HepG2 (cell line): ENCODE measurements around the gene SLC34A3. TPM values are rescaled to one million over a fixed set of nuclear protein-coding genes. Genes with fewer than 3 reads are reported as not detected.
A peak's percentile ranks its signal among the peaks of the same experiment; 100 is the strongest.

ENCODE experiments used
- ASH2L ChIP-seq: fragments of 300-600, 200-600 bp; sonication (generic); IDR thresholded peaks from 2 replicates; pipeline ENCODE4 v1.7.0; 2017; ENCODE audit warnings: low read depth, mild to moderate bottlenecking, moderate library complexity, mixed read lengths, low read length; ENCODE audit not compliant: insufficient read length
- CTCF ChIP-seq: sonication (generic); formaldehyde crosslinking; IDR thresholded peaks from 2 replicates; pipeline ENCODE4 v1.5.0; 2020; ENCODE audit warnings: mild to moderate bottlenecking, missing genetic modification reagents, moderate library complexity
- FOXC1 ChIP-seq: sonication (generic); formaldehyde crosslinking; IDR thresholded peaks from 2 replicates; pipeline ENCODE4 v1.8.0; 2022; ENCODE audit warnings: mild to moderate bottlenecking, missing genetic modification reagents, borderline replicate concordance
- HNRNPL ChIP-seq: fragments of 200-400 bp; formaldehyde crosslinking; IDR thresholded peaks from 2 replicates; pipeline ENCODE4 v1.6.1; 2017; ENCODE audit warnings: mild to moderate bottlenecking, low read depth, low read length
- MYPOP ChIP-seq: sonication (generic); formaldehyde crosslinking; IDR thresholded peaks from 2 replicates; pipeline ENCODE4 v1.8.1; 2023; ENCODE audit warnings: mild to moderate bottlenecking, moderate library complexity, missing genetic modification reagents
- ONECUT2 ChIP-seq: sonication (generic); formaldehyde crosslinking; IDR thresholded peaks from 2 replicates; pipeline ENCODE4 v1.4.0; 2020; ENCODE audit warnings: missing genetic modification reagents
- RAD21 ChIP-seq: fragments of 450-650 bp; formaldehyde crosslinking; IDR thresholded peaks from 2 replicates; pipeline ENCODE4 v1.5.0; 2020; ENCODE audit warnings: mild to moderate bottlenecking
- THYN1 ChIP-seq: sonication (generic); formaldehyde crosslinking; IDR thresholded peaks from 2 replicates; pipeline ENCODE4 v1.8.1; 2023; ENCODE audit warnings: low read depth, mild to moderate bottlenecking, moderate library complexity, missing genetic modification reagents, borderline replicate concordance
- ZFP90 ChIP-seq: sonication (generic); formaldehyde crosslinking; IDR thresholded peaks from 2 replicates; pipeline ENCODE4 v1.8.0; 2022; ENCODE audit warnings: missing genetic modification reagents, mild to moderate bottlenecking, inconsistent platforms, borderline replicate concordance
- ZFX ChIP-seq: sonication (generic); formaldehyde crosslinking; IDR thresholded peaks from 2 replicates; pipeline ENCODE4 v1.4.0; 2020; ENCODE audit warnings: mild to moderate bottlenecking, low read depth, missing genetic modification reagents, moderate library complexity
- ZHX1 ChIP-seq: sonication (generic); formaldehyde crosslinking; IDR thresholded peaks from 2 replicates; pipeline ENCODE4 v1.8.1; 2022; ENCODE audit warnings: low read depth, mild to moderate bottlenecking, missing genetic modification reagents
- ZNF230 ChIP-seq: sonication (generic); formaldehyde crosslinking; IDR thresholded peaks from 2 replicates; pipeline ENCODE4 v1.4.0; 2020; ENCODE audit warnings: mild to moderate bottlenecking, missing genetic modification reagents
- ZNF446 ChIP-seq: sonication (generic); formaldehyde crosslinking; IDR thresholded peaks from 2 replicates; pipeline ENCODE4 v1.5.0; 2020; ENCODE audit warnings: mild to moderate bottlenecking, missing genetic modification reagents
- ZNF782 ChIP-seq: sonication (generic); formaldehyde crosslinking; IDR thresholded peaks from 2 replicates; pipeline ENCODE4 v1.4.0; 2020; ENCODE audit warnings: missing genetic modification reagents, mild to moderate bottlenecking, borderline replicate concordance
- ZSCAN9 ChIP-seq: IDR thresholded peaks from 2 replicates; pipeline ENCODE4 v1.6.1; 2016; ENCODE audit warnings: borderline replicate concordance
- polyA plus RNA-seq, 8 experiments: library from polyadenylated mRNA; depleted of rRNA in 3 of 8; stranded (reverse) in 7 of 8; unstranded in 1 of 8; fragments of >200 nt; fragmentation: Illumina TruSeq in 4 of 8; extraction: Trizol in 4 of 8; gene quantifications; 2 replicates each; pipeline versions ENCODE4 v1.2.1 to v1.2.3, GENCODE V29; 2011 to 2016; ENCODE audit warnings: low read depth in 4 of 8, missing spikeins in 1 of 8, mixed read lengths in 1 of 8; ENCODE audit not compliant: insufficient read depth in 1 of 8
- total RNA-seq, 5 experiments: library from RNA; depleted of rRNA; stranded (reverse); fragments of >200 nt; fragmentation: Illumina TruSeq; extraction: Trizol; gene quantifications; 2 replicates each; pipeline ENCODE4 v1.2.3, GENCODE V29; 2016; ENCODE audit warnings: low read depth in 1 of 5
- TF ChIP-seq, protein P1 (sequence below): sonication (generic); formaldehyde crosslinking; IDR thresholded peaks from 2 replicates; pipeline ENCODE4 v1.4.0; 2020; ENCODE audit warnings: missing genetic modification reagents, borderline replicate concordance
- TF ChIP-seq, protein P2 (sequence below): IDR thresholded peaks from 2 replicates; pipeline ENCODE4 v1.6.1; 2016; ENCODE audit warnings: mild to moderate bottlenecking, missing biosample characterization, missing genetic modification reagents

SLC34A3 gene
- total and polyA plus RNA-seq, 2 of the 13 experiments (the other 11 are each of a cell fraction or from before 2014, with no cell fraction given), result 0.07 to 1.0 TPM

DNA sequence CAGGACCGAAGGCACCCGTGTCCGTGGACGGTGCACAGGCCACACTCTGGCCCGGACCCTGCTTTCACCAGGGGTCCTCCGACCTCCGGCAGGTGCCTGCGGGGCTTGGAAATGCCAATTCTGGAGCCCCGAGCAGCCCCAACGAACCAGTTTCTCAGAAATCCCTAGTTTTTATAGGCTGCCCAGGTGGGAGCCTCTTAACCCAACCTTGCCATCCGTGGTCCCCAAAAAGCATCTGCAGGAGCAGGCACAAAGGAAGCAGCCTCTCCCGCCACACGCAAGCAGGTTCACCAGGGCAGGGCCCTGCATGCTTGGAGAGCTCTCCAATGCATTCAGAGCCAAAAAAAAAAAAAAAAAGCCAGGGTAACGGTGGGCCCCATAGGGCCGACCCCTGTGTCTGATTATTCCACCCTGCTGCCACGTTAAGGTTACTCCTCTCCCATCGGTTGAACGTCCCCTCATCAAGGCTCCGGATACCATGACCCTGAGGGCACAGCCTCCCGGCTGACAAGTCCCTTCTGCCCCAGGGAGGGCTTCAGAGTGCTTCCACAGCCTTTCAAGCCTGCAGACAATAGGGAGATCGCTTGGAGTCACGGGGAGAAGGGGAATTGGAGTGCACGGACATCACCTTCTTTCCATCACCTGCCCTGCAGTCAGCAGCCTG, 29.4 kb upstream of the SLC34A3 start (continued):
- TF ChIP-seq ZNF230 (CRISPR knock-in tag) (0 out of 2 replicates have a peak, but pooled peaks have one; percentile 28), ZHX1 (no peak), CTCF (CRISPR knock-in tag) (no peak), ZNF782 (CRISPR knock-in tag) (0 out of 2 replicates have a peak, but pooled peaks have one; percentile 67), ONECUT2 (CRISPR knock-in tag) (no peak), ZFX (CRISPR knock-in tag) (no peak), RAD21 (peak; percentile 49; the same call in 1 of the 2 replicates), ZNF446 (CRISPR knock-in tag) (no peak), ZFP90 (CRISPR knock-in tag) (no peak), MYPOP (CRISPR knock-in tag) (no peak; the same call in 1 of the 2 replicates), ZSCAN9 (CRISPR knock-in tag) (no peak; the same call in 1 of the 2 replicates), FOXC1 (CRISPR knock-in tag) (peak; percentile 10; the same call in 1 of the 2 replicates), ASH2L (peak; percentile 8), HNRNPL (0 out of 2 replicates have a peak, but pooled peaks have one; percentile 0), THYN1 (CRISPR knock-in tag) (0 out of 2 replicates have a peak, but pooled peaks have one; percentile 0)
- TF ChIP-seq, protein P1, sequence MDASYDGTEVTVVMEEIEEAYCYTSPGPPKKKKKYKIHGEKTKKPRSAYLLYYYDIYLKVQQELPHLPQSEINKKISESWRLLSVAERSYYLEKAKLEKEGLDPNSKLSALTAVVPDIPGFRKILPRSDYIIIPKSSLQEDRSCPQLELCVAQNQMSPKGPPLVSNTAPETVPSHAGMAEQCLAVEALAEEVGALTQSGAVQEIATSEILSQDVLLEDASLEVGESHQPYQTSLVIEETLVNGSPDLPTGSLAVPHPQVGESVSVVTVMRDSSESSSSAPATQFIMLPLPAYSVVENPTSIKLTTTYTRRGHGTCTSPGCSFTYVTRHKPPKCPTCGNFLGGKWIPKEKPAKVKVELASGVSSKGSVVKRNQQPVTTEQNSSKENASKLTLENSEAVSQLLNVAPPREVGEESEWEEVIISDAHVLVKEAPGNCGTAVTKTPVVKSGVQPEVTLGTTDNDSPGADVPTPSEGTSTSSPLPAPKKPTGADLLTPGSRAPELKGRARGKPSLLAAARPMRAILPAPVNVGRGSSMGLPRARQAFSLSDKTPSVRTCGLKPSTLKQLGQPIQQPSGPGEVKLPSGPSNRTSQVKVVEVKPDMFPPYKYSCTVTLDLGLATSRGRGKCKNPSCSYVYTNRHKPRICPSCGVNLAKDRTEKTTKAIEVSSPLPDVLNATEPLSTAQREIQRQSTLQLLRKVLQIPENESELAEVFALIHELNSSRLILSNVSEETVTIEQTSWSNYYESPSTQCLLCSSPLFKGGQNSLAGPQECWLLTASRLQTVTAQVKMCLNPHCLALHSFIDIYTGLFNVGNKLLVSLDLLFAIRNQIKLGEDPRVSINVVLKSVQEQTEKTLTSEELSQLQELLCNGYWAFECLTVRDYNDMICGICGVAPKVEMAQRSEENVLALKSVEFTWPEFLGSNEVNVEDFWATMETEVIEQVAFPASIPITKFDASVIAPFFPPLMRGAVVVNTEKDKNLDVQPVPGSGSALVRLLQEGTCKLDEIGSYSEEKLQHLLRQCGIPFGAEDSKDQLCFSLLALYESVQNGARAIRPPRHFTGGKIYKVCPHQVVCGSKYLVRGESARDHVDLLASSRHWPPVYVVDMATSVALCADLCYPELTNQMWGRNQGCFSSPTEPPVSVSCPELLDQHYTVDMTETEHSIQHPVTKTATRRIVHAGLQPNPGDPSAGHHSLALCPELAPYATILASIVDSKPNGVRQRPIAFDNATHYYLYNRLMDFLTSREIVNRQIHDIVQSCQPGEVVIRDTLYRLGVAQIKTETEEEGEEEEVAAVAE (CRISPR knock-in tag), result no peak
- TF ChIP-seq, protein P2, sequence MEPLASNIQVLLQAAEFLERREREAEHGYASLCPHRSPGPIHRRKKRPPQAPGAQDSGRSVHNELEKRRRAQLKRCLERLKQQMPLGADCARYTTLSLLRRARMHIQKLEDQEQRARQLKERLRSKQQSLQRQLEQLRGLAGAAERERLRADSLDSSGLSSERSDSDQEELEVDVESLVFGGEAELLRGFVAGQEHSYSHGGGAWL (CRISPR knock-in tag), result peak; percentile 1; the same call in 1 of the 2 replicates
